Measurements from ENCODE around the gene GFY. TPM values are rescaled to one million over a fixed set of nuclear protein-coding genes. Genes with fewer than 3 reads are reported as not detected.

The GFY gene
- total and polyA plus RNA-seq, 9 of the 15 experiments (the other 6 are each of a cell fraction or from before 2014, with no cell fraction given): 0.06 to 0.40 (median 0.19) TPM; not detected in 3

- TF ChIP-seq ZNF224 (CRISPR knock-in tag; IDR thresholded peaks at IDR 0.05) (no peak), MECOM (CRISPR knock-in tag; IDR thresholded peaks at IDR 0.05) (no peak), TAF1 (IDR thresholded peaks at IDR 0.05; ENCODE audit: control insufficient read depth, extremely low read depth, insufficient read depth, low read length, severe bottlenecking) (peak; percentile 26), BACH1 (tag; IDR thresholded peaks at IDR 0.05) (no peak), EWSR1 (IDR thresholded peaks at IDR 0.05; ENCODE audit: borderline replicate concordance, low read depth, partially characterized antibody) (no peak), SMARCA4 (IDR thresholded peaks at IDR 0.05) (no peak), SMC3 (conservative IDR thresholded peaks at IDR 0.05; ENCODE audit: insufficient read depth, low read depth, low read length) (peak; percentile 69), MCM2 (IDR thresholded peaks at IDR 0.05; ENCODE audit: low read depth) (no peak), ZNF232 (CRISPR knock-in tag; IDR thresholded peaks at IDR 0.05) (0 out of 2 replicates have a peak, but pooled peaks have one; percentile 34), RFX7 (CRISPR knock-in tag; IDR thresholded peaks at IDR 0.05) (no peak), TBP (optimal IDR thresholded peaks at IDR 0.05; ENCODE audit: low read depth, low read length) (no peak), ZNF311 (CRISPR knock-in tag; IDR thresholded peaks at IDR 0.05) (no peak), BHLHE40 (IDR thresholded peaks at IDR 0.05; ENCODE audit: low read length) (peak; percentile 37; the same call in 1 of the 2 replicates), YY1 (IDR thresholded peaks at IDR 0.05; ENCODE audit: borderline replicate concordance in 1 of 3, control insufficient read depth in 1 of 3, extremely low read depth in 1 of 3, insufficient read depth in 3 of 3, insufficient read length in 1 of 3, insufficient replicate concordance in 2 of 3, low read depth in 1 of 3, low read length in 2 of 3) (peak in 2 of 3 experiments; percentile 60 to 65), MYC (IDR thresholded peaks at IDR 0.05; ENCODE audit: low read depth, low read length) (peak; percentile 80), MYC (CRISPR knock-in tag; IDR thresholded peaks at IDR 0.05; ENCODE audit: borderline replicate concordance, low read depth) (no peak), EZH2 (IDR thresholded peaks at IDR 0.05; ENCODE audit: borderline replicate concordance, low read depth, low read length) (no peak), ZNF324 (CRISPR knock-in tag; IDR thresholded peaks at IDR 0.05) (no peak), STAT5B (CRISPR knock-in tag; IDR thresholded peaks at IDR 0.05) (no peak), CREB1 (IDR thresholded peaks at IDR 0.05) (0 out of 2 replicates have a peak, but pooled peaks have one; percentile 9), CREB1 (CRISPR knock-in tag; IDR thresholded peaks at IDR 0.05) (no peak; the same call in 1 of the 2 replicates), KDM4B (IDR thresholded peaks at IDR 0.05; ENCODE audit: borderline replicate concordance in 2 of 2, low read depth in 1 of 2) (no peak), EGR1 (conservative IDR thresholded peaks at IDR 0.05) (peak; percentile 33; the same call in 1 of the 2 replicates), ZC3H4 (CRISPR knock-in tag; IDR thresholded peaks at IDR 0.05; ENCODE audit: borderline replicate concordance) (no peak)
- TF ChIP-seq, protein P1, sequence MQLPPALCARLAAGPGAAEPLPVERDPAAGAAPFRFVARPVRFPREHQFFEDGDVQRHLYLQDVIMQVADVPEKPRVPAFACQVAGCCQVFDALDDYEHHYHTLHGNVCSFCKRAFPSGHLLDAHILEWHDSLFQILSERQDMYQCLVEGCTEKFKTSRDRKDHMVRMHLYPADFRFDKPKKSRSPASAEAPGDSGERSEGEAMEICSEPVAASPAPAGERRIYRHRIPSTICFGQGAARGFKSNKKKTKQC (CRISPR knock-in tag; IDR thresholded peaks at IDR 0.05): no peak
- TF ChIP-seq, protein P2, sequence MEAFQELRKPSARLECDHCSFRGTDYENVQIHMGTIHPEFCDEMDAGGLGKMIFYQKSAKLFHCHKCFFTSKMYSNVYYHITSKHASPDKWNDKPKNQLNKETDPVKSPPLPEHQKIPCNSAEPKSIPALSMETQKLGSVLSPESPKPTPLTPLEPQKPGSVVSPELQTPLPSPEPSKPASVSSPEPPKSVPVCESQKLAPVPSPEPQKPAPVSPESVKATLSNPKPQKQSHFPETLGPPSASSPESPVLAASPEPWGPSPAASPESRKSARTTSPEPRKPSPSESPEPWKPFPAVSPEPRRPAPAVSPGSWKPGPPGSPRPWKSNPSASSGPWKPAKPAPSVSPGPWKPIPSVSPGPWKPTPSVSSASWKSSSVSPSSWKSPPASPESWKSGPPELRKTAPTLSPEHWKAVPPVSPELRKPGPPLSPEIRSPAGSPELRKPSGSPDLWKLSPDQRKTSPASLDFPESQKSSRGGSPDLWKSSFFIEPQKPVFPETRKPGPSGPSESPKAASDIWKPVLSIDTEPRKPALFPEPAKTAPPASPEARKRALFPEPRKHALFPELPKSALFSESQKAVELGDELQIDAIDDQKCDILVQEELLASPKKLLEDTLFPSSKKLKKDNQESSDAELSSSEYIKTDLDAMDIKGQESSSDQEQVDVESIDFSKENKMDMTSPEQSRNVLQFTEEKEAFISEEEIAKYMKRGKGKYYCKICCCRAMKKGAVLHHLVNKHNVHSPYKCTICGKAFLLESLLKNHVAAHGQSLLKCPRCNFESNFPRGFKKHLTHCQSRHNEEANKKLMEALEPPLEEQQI (IDR thresholded peaks at IDR 0.05): no peak
- TF ChIP-seq, protein P3, sequence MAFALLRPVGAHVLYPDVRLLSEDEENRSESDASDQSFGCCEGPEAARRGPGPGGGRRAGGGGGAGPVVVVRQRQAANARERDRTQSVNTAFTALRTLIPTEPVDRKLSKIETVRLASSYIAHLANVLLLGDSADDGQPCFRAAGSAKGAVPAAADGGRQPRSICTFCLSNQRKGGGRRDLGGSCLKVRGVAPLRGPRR (CRISPR knock-in tag; IDR thresholded peaks at IDR 0.05): no peak
These were observed 48.8 kb downstream of the GFY start, which contains the start of gene FLT3LG (continued) for GRCh38 chr19:49473868-49474541.
